CD4-positive, alpha-beta T cell treated with Interleukin-15 for 4 hours (primary cell): ENCODE measurements around the gene GLI2.

Source experiments
- DNase-seq: peaks from one replicate; pipeline ENCODE4 v3.0.0-alpha.2; 2020; ENCODE audit warnings: low spot score

Gene GLI2

DNA sequence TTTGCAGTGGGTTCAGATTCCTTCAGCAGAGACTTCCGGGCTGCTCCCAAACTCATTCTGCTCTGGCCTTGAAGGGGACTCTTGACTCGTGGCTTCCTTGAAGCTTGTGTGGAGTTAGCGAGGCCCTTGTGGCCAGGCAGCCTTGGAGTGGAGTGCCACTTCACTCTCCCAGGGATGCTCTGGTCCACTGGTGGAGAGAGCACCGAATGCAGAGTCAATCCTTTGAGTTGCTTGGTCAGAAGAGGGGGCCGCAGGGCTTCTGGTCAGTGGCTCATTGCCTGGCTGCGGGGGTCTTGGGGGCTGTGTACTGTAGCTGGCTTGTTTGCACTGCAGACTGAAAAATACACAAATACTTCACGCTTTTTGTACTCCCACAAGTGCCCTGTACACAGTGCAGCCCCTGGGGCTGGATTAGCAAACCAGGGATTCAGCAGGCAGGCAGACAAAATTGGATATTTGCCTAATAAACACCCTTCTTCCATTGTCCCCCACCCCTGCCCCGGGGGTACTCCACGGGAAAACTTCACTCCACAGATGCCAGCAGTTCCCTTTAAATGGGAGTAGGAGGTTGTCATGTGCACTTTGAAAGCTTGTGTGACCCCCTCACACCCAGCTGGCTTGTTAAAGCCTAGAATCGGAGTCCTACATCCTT is 3.2 kb downstream of the GLI2 start:
- DNase-seq: no peak

DNA sequence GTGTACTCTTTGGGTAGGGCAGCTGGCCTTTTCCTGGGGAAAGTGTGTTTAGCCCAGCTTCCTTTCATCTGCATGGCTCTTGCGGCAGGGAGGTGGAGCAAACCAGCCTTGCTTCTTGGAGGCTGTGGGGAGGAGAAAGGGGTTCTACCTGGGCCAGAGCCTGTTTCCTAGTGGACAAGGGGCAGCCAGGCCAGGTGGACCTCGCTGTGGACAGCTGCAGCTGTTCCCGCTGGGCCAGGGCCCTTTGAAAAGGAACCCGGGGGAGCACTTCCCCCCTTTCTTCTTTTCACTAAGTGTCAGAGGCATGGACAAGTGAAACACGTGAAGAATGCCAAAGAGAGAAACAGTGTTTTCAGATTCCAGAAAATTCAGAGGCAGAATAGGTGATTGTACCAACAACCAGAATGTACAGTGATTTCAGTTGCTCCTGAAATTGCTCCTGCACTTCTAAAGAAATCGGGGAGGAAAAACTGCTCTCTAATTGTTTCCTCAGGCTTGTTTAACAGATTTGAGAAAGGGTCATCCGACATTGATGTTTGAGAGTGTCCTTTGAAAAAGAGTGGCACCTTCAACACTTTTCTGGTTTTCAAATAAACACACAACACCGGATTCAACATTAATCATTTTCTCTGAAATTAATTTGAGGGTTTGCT is 3.9 kb downstream of the GLI2 start:
- DNase-seq: no peak

DNA sequence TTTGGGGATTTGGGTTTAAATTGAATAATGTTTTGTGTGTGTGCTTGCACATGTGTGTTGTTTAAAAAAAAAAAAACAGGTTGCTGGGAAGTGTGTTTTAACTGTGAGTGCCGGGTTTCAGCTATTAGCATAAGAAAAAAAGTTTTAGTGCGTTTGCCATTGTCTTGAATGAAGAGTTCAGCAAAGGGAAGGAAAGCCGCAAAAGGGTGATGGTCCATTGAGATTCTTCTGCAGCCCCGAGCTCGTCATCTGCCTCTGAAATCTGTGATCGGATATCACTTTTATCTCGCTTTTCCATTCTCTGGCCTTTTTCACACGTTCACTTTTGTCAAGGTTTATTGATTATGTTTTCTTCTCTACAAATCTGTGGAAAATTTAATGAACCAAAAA is 4.7 kb downstream of the GLI2 start:
- no peak for DNase-seq

DNA sequence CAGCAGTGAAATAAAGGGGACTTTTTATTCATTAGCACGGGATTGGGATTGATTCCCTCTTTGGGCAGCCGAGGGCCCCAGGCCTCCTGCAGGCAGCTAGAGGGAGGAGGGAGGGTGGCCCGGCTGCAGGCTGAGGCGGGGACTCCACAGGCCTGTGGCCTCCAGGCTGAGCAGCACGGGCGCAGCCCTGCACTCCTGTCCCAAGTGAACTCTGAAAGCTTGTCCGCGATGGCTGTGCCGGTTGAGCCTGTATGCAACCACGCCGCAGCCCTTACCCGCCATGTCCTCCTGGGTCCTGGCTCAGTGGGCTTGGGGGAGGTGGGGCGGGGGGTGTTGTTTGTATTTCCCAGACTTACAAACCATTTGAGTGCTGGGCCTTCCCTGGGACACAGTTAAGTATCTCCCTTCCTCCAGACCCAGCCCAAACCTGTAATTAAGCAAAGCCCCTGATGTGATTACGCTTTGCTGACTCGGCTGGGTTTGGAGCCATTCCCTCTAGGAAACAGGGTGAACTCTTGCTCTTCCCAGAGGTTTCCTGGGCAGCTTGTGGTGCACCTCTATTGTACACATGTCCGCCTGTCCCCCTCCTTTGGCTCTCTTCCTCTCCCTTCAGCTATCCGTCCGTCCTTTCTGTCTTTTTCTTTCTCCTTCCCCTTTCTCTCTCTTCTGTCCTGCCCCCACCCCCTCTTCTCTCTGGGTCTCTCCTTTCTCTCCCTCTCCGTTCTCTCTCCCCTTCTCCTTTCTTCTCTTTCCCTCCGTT is 5.3 kb downstream of the GLI2 start:
- no peak for DNase-seq

DNA sequence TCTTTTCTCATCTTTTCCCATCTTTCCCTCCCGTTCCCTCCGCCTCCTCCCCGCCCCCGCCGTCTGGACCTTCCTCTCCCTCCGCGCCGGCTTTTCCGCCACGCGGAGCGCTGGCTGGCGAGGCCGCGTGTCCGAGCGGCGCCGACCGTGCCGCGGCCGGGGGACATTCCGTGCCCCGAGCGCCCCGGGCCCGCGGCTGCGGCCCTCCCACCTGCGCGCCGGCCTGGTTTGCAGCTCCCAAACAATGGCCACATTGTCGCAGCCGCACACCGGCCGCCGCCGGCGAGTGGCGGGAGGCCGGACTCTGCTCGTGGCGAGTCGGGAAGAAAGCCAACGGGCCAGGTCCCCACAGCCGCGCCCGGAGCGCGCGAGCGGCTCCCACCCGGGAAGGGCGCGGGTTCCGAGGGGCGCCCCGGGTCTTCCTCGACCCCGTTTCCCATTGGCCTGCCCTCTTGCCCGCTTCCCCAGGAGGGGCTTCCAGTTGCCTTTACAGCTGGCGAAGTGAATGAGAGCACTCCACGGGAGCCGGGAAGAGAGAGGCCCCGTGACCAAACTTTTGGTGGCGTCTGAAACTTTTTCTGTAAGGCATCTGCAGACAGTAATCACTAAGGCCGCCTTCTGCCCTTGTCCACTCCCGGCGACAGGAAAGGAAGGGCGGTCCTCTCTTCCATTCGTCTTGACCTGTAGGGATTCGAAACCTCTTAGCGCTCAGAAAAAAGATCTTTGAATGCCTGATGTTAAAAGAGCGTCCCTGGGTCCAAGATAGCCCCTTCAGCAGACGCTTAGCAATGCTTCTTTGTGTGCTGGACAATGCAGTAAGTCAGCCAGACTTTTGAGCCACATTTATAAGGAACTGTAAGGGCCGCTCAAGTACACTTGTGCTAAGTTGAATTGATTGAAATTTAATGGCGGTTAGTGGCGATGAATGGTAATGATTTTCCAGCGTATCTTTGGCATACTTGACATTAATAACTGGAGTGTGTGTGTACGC is 6.2 kb downstream of the GLI2 start:
- DNase-seq: no peak

DNA sequence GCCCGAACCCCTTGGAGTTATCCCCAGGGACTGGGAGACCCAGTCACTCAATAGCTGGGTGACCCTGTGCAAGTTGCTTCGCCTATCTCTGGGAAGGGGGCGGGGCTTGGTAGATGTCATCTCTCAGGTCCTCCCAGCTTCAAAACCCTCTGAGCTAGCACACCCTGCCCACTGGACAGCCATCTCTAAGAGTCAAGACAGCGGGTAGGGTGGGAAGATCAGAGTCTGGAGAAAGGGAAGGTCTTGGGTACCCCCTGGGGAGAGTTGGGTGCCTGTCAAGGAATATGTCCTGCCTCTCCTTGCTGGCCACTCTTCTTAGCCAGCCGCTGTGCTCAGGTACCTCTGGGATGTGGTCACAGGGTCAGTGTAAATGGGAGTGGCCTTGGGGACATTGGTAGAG is 8.0 kb downstream of the GLI2 start:
- DNase-seq: no peak

DNA sequence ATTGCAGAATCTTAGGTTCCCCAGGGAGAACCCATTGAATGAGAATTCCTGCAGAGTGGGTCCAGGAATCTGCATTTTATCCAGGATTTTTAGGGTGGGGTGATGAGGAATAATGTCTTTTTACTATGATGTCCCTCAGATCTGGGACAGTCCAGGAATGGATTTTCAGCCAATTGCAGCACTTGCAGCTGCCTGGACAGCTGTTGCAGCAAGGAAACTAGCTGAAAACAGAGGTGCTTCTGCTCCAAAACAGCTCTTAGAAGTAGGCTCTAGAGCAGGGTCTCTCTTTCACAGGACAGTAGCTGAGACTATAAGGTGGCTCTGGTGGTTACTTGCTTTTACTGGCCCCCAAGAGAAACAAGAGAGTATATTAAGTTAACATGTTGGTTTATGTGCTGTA is 9.1 kb downstream of the GLI2 start:
- DNase-seq: no peak

DNA sequence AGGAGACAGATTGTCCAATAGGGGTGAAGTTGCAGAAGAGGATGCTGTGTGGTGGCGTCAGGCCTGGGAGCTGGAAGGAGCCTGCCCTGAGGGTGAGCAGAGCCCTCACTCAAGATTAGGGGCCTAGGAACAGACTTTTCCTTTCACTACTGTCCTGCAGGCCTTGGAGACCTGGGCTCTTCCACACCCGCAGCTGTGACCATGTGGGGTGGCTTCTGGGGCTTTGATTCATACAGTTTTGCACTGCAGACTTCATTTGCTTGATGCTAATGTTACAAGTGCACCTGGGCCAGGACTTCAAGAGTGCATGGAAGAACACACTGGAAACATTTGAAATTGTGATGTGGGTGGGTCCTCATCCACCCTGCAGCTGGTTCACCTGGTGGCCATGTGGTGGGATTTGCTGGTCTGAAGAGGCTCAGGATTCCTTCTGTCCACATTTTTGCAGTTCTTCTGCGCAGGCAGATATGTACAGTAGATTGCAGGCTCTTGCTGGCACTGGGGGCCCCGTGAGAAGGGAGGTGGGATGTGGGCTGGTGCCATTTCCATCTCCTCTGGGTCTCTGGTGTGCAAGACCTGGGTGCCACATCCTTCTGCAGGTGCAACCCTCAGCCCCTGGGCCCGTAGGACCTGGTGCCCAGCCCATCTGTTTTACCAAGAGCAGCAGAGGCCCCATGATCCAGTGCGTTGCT is 9.9 kb downstream of the GLI2 start:
- no peak for DNase-seq

DNA sequence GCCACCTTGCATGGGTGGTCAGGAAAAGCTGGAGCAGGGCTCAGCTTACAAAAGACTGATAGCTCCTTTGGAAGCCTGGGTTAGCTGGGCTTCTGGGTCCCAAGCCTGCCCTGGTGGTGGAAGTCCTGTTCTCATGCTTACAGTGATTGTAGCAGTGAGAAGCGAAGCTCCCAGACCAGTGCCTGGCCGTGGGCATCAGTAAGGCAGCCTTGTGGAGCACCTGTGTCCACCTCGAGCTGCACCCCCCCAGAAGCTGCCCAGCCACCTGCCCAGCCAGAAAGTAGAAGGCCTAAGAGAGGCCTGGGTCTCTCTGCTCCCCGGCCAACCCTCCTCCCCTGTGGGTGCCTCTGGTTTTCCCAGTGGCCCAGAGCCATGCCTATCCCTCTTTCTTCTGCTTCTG is 10.5 kb downstream of the GLI2 start:
- no peak for DNase-seq

DNA sequence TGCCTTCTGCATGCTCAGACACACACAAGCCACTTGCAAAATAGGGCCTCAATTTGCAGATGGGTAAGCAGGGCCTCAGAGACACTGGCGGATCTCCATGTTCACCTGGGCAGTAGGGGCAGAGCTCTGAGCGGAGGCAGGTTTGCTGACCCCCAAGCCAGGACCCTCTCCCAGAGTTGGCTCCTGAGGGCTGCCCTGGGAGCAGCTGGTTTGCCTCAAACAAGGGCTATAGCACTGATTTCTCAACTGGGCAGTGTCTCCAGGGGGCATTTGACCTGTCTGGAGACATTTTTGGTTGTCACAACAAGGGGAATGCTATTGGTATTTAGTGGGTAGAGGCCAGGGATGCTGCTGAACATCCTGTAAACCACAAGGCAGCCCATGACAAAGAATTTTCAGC is 11.6 kb downstream of the GLI2 start:
- no peak for DNase-seq

DNA sequence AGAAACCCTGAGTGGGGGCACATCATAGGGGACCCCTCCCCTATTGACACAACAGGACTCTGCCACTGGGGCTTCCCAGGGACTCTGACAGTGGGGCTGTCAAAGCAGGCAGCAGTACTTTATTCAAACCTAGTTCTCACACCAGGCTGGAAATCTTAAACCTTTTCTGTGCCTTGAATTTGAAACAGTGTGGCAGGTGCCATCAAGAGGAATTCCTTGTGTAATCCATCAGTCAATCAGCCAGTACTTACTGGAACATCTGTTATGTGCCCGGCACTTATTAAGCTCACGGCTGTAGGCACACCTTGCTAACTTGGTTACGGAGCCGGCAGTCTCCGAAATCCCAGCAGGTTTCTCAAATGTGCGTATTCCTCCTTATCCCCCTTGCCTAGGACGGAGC is 12.0 kb downstream of the GLI2 start:
- no peak for DNase-seq

DNA sequence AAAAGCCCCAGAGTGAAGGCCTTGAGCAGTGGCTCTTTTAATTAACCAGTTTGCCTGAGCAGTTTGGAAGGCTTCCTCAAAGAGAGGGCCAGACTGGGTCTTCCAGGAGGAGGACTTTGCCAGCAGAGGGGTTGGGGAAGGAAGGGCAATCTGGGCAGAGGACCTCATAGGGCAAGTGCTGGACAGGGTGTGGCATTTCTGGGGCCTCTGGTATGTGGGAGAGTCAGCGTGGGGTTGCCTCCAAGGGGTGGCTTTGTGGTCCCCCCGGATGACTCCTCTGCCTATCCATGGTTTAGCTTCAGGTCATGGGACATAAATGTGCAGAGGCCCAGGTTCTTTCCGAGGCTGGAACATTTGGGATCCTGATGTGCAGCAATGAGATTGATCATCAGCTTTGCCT is 12.6 kb downstream of the GLI2 start:
- no peak for DNase-seq

DNA sequence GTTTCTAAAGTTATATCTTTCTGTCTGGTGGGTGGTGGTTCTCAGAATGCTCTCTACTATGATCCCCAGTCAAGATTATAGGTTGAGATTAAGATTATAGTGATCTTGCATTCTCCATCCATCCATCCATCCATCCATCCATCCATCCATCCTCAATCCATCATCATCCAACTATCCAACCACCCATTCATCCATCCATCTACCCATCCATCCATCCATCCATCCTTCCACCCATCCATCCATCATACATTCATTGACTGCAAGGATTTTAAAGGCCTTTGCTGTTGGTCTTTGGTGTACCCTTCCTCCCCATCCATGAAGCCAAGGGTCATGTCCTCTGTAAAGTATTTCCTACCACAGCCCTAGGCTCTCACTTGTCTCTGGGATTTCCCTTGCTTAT is 13.1 kb downstream of the GLI2 start:
- no peak for DNase-seq

DNA sequence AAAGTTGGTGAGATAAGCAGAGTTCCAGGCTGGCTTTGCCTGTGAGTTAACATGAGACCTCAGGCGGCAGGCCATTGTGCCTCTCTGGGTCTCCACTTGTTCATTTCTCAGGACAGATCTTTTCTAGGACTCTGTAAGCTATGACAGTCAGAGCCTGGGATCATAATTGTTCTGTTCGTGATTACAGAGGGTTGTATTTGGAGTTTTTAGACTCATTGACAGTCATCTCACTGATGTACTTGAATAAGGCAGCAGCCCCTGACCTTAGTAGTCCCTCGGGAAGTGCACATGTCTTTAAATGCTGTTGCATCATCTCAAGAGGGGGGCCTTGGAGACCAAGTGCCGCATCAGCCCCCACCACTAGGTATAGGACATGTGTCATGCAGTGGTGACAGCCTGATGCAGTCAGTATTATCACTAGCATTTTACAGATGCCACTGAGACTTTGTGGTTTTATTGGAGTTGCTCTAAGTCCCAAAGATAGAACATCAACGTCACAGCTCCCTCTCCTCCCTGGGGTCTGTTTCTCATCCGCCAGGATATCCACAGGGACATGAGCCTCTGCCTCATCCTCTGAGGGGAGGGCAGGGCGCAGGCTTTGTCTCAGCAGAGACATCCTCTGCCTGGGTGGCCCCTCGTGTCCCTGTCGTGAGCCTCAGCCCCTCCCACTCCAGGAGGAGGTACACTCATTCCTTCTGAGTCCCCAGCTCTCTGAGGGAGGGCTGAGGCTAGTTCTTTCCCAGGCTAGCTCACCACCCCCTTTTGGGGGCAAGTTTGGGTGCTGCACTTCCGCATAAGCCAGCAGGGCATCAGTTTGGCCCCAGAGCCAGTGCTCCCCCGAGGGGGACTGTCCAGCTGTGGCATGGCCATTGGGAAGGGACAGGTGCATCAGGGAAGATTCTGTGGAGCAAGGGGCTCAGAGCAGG is 14.1 kb downstream of the GLI2 start:
- DNase-seq: no peak

DNA sequence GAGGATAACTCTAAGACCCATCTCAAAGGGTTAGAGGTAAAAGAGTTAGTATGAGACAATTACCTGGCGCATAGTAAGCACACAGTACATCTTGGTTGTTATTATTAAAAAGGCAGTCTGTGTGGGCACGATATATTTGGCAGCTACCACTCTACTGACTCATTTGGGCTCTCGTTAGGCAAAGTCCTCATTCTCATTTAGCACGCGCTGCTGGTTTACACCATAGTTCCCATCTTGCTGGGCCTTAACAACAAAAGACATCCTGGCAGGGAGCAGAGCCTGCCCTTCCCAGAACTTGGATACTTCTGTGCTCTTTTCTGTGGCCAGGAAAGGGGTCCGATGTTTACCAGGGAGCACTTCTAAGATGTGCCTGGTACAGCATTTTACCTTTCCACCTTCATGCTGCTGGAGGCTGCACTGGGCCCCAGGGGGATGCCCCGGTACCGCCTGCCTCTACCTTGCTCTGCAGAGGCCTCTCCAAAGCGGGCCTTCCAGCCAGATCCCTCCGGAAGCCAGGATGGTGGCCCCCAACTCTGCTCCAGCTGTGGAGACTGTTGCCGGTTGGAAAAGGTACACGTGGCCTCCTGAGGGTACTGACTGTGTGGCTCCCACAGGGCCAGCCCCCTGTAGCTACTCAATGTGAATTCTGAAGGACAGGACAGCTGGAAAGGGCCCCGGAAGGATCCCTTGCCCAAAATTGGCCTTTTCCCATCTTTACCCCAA is 15.0 kb downstream of the GLI2 start:
- DNase-seq: no peak

DNA sequence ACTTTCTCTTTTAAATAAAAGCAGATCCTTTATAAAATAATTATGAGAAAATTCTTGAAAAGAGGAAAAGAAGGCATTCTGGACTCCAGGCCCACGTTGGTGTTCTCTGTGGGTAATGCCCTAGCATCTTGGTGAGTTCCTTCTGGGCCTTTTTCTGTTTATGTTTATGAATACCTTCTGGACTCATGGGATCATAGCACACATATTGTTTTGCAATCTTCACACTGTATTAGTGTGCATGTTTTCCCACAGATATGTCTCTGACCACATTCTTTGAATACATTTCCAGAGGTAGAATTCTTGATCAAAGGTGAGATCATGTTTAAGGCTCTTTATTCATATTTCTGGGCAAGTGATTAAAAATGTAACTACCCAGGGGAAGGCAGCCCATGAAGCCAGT is 15.9 kb downstream of the GLI2 start:
- no peak for DNase-seq

DNA sequence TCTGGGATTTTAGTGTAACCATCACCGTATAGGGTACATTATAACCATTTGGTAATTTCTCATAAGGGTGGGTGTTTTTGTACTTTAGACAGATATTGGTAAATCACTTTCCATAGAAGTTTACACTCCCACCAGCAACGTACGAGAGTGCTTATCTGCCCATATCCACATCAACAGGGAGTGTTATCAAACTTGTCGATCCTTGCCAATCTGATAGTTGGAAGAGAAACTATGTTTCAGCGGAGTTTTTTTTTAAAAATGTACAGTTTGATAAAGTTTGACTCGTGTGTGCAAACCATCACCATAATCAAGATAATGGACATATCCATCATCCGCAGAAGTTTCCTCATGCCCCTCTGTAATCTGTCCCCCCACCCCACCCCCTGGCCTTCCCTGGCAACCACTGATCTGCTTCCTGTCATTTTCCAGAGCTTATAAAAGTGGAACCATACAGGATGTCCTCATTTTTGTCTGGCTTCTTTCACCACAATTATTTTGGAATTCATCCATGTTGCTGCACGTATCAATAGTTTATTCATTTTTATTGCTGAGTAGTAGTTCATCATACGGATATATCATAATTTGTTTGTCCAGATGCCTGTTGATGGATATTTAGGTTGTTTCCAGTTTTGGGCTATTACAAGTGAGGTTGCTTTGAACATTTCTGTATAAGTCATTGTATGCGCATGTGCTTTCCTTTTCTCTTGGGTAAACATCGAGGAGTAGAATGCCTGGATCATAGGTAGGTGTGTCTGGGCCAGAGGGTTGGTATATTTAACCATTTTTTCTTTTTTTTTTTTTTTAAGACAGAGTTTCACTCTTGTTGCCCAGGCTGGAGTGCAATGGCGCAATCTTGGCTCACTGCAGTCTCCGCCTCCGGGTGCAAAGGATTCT is 18.6 kb downstream of the GLI2 start:
- DNase-seq: no peak

DNA sequence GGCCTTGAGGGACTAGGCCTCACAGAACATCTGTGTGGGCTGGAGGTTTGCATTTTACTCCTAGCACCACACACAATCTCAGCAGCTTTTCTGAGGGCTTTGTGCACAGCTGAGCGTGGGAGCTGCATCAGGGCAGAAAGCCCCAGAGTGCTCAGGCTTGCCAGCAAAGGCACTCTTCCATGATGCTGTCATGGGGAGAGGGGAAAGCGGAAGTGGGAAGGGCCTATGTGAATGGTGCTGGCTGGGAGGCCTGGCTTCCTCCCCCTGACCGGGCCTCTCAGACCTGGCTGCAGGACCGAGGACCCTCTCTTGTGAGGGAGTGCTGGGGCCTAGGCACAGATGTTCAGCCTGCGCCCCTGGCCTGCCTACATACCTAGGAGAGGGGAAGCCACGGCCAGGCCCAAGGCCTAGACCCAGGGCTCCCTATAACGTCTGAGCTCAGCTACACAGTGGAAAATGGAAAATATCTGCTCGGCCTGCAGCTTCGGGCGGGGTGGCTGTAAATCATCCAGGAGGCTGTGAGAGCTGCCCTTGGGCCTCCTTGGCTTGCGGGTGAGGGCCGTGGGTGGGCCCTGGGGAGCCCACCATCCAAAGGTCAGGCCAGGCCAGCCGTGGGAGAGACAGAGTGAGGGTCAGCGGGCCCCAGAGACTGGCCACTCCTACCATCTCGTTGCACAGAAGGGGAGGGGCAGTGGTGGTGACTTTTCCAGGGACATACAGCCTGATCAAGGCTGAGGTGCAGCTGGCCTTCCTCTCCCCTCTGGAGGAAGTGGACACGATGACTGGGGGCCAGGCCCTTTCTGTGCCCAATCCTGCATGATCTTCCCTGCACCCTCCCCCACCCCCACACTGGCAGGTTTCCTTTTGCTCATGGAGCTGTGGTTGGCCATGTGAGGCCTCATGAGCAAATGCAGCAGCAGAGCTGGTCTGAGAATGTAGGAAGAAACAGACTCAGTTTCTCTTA is 22.8 kb downstream of the GLI2 start:
- no peak for DNase-seq
